ENCODE measurements around the gene COG2.

COG2 gene, protein sequence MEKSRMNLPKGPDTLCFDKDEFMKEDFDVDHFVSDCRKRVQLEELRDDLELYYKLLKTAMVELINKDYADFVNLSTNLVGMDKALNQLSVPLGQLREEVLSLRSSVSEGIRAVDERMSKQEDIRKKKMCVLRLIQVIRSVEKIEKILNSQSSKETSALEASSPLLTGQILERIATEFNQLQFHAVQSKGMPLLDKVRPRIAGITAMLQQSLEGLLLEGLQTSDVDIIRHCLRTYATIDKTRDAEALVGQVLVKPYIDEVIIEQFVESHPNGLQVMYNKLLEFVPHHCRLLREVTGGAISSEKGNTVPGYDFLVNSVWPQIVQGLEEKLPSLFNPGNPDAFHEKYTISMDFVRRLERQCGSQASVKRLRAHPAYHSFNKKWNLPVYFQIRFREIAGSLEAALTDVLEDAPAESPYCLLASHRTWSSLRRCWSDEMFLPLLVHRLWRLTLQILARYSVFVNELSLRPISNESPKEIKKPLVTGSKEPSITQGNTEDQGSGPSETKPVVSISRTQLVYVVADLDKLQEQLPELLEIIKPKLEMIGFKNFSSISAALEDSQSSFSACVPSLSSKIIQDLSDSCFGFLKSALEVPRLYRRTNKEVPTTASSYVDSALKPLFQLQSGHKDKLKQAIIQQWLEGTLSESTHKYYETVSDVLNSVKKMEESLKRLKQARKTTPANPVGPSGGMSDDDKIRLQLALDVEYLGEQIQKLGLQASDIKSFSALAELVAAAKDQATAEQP

DNA sequence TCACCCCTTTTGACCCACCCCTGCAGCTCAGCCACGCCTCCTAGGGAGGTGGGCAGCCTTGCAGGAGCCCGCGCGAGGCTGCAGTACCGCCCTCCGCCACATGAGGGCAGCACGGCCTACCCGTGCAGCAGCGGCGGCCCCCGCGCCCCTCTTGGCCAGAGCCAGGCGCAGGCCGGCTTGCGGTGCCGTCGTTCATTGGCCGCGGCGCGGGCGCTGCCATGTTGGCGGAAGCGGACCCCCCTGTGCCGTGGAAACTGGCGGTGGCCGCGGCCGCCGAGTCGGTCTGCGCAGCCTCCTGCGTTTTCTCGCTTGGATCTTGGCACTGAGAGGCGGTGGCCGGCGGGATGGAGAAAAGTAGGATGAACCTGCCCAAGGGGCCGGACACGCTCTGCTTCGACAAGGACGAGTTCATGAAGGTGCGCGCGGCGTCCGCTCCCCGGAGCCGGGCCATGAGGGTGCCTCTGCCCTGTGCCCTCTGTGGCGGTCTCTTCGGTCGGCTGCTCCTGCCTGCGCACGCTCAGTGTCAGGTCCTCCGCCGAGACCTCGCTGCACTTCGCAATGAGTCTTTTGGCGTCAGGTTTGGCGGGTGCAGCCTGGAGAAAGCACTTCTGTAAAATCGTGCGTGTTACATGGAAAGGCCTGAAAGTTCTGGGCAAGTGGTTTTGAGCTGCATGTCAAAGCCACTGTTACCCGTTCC is at the start of gene COG2:
COG2 (plus strand) TSS at position 219 of the 697 bp plus-strand sequence; CDS start at position 345, 126 bp downstream.
- ChIA-PET POLR2A (interaction anchor here (0.6 to 1.2 kb wide), 2 partner anchors 131 to 238 kb away, joined by 4 read pairs; no protein-coding TSS in a partner anchor), CTCF (interaction anchor here (0.6 to 4.2 kb wide), 34 partner anchors 8 to 569 kb away, joined by 3 to 60 read pairs (median 5); partner anchors contain the start of gene AGT)
- DNase-seq (ENCODE audit: low read depth, low spot score), result peak; percentile 26
- TF ChIP-seq, protein P1, sequence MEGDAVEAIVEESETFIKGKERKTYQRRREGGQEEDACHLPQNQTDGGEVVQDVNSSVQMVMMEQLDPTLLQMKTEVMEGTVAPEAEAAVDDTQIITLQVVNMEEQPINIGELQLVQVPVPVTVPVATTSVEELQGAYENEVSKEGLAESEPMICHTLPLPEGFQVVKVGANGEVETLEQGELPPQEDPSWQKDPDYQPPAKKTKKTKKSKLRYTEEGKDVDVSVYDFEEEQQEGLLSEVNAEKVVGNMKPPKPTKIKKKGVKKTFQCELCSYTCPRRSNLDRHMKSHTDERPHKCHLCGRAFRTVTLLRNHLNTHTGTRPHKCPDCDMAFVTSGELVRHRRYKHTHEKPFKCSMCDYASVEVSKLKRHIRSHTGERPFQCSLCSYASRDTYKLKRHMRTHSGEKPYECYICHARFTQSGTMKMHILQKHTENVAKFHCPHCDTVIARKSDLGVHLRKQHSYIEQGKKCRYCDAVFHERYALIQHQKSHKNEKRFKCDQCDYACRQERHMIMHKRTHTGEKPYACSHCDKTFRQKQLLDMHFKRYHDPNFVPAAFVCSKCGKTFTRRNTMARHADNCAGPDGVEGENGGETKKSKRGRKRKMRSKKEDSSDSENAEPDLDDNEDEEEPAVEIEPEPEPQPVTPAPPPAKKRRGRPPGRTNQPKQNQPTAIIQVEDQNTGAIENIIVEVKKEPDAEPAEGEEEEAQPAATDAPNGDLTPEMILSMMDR (IDR thresholded peaks at IDR 0.05; ENCODE audit: insufficient read depth, low read length, missing control alignments), result peak; percentile 100
- peak within 1 kb of the TSS; percentile 97 for H3K4me3 ChIP-seq (ENCODE audit: low read depth, low read length)

- ChIA-PET CTCF (interaction anchor here (1.5 kb wide), 1 partner anchor 49 kb away, joined by 6 read pairs; the partner anchor contains the start of gene COG2), POLR2A (no interaction called here)
- H3K4me3 ChIP-seq (ENCODE audit: low read depth, low read length), result no peak overlapping the region
- TF ChIP-seq, protein P1 (IDR thresholded peaks at IDR 0.05; ENCODE audit: insufficient read depth, low read length, missing control alignments), result no peak
- DNase-seq (ENCODE audit: low read depth, low spot score), result no peak
Observed at GRCh38 chr1:230592848-230593414, 49.4 kb upstream of the COG2 start.

DNA sequence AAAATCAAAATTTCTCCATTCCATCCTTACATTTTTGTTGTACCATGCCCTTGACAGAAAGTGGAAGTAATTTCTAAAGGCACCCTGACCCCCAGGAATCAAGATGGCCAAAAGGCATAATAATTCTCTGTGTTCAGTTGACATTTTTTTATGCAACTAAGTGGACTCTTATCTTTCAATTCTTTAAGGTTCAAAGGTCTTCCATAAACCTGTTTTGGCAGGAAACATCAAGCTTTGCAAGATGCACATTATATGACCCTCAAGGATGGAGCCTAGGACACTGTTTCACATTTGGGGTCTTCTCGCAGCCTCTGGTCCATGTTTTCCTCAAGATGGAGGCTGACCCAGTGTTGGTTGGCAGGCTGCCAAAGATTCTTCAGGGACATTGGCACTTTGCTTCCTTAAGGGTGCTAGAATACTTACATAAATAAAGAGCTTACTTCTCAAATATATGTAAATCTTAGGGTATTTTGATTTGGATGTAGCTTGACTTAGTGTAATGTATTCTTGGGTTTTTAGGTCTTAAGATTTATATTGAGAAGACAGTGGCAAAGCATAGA is 48.0 kb upstream of the COG2 start:
- CTCF ChIA-PET, result no interaction called here
- TF ChIP-seq, protein P1 (IDR thresholded peaks at IDR 0.05; ENCODE audit: insufficient read depth, low read length, missing control alignments), result no peak
- no peak overlapping the region for H3K4me3 ChIP-seq (ENCODE audit: low read depth, low read length)
- POLR2A ChIA-PET, result no interaction called here
- no peak for DNase-seq (ENCODE audit: low read depth, low spot score)

GRCh38 chr1:230595181-230595580 is 47.1 kb upstream of the COG2 start:
- DNase-seq (ENCODE audit: low read depth, low spot score), result no peak

GRCh38 chr1:230596306-230596705 is 46.0 kb upstream of the COG2 start:
- H3K4me3 ChIP-seq (ENCODE audit: low read depth, low read length), result no peak overlapping the region
- TF ChIP-seq, protein P1 (IDR thresholded peaks at IDR 0.05; ENCODE audit: insufficient read depth, low read length, missing control alignments), result no peak
- ChIA-PET CTCF (no interaction called here), POLR2A (no interaction called here)
- no peak for DNase-seq (ENCODE audit: low read depth, low spot score)

More at GRCh38 chr1:230595181-230595580, 47.1 kb upstream of the COG2 start:
- no peak overlapping the region for H3K4me3 ChIP-seq (ENCODE audit: low read depth, low read length)
- ChIA-PET POLR2A (no interaction called here), CTCF (no interaction called here)
- TF ChIP-seq, protein P1 (IDR thresholded peaks at IDR 0.05; ENCODE audit: insufficient read depth, low read length, missing control alignments), result no peak

Measured in AG04449 (cell line).